D341Med (cell line): Measurements from ENCODE around the gene PTCHD1.

Source experiments
- DNase-seq: peaks from one replicate; pipeline ENCODE4 v3.0.0; 2012; ENCODE audit warnings: low spot score

Gene PTCHD1

GRCh38 chrX:23356189-23356588 is 21.5 kb downstream of the PTCHD1 start:
- no peak for DNase-seq

- DNase-seq = no peak
Measured at GRCh38 chrX:23364416-23364815, 29.8 kb downstream of the PTCHD1 start.

DNA sequence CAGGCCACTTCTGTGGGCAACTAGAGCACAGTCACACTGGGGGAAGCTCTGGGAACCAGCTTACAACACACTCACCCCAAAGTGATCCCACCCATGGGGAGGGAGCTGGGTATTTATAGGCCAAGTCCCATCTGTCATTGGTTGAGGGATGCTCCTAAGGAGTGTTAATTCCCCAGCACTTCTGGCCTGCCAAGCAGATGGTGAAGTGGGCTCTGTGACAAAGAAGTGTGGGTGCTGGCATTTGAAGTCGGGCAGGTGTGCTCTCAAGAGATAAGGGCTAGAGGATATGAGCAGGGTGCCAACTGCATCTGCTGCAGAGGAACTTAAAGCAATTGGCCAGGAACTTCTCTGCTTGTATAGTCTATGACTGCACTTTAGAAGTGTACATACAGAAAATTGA is 30.9 kb downstream of the PTCHD1 start:
- peak; percentile 40 for DNase-seq

DNA sequence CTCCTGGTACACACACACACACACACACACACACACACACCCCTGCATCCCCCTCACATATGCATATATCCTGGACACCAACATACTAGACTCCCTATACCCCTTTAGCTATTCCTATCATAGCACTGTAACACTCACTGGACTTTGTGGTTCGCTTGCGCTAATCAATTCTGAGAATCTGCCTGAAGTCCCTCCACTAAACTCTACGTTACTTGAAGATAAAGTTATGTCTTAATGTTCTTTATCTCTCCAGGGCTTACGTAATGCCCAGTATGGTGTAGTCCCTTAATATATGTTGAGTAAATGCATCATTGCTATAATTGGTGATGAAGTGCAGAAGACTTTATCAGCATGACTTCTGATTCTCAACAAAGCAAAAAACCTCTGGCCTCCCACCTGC is 32.3 kb downstream of the PTCHD1 start:
- DNase-seq = no peak

DNA sequence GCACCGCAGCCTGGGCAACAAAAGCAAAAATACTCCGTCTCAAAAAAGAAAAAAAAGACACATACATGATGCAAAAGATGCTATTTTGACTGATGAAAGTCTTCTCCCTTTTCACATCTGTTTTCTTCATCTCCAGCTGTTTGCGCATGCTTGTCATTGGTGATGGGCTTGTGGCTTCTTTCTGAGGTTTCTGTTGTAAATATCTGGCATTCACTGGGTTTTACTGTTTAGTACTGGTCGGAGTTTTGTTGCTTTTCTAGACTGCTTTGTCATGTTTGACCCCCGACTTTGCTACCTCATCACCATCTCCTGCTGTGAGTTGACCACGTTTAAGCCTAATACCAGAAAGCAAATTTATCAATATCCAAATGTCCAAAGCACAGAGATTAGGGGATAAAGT is 34.4 kb downstream of the PTCHD1 start:
- DNase-seq = no peak

- no peak for DNase-seq
Measured at GRCh38 chrX:23372220-23372902, 37.7 kb downstream of the PTCHD1 start.

DNA sequence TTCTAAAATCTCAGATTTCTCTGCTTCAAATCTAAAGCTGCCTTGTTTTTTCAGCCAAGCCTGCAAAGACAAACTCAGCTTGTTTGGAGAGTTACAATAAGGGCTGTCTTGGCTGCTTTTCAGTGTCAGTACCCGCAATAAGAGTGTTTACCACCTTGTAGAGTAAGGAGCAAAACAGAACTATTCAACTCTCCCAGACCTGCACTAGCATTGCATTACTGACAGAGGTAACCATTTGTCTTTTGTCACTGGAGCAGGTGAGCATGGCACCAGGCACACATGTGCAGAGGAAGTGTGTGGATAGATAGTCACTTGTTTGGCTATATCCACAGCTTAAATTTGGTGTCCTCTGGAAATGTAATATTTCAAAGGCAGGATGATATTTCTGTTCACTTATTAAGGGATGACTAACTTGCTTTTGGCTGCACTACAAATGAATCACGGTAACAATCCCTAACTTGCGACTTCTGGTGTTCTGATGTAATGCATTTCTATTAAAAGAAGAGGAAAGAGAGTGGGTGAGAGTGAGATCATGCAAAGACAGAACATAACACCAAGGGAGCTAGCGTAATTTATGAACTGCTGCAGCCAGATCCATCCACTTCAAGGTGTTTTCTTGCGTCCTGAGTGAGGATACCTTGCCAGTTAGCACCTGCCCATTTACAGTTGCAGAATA is 38.6 kb downstream of the PTCHD1 start:
- DNase-seq = no peak

GRCh38 chrX:23374291-23374690 is 39.6 kb downstream of the PTCHD1 start:
- peak; percentile 14 for DNase-seq

DNA sequence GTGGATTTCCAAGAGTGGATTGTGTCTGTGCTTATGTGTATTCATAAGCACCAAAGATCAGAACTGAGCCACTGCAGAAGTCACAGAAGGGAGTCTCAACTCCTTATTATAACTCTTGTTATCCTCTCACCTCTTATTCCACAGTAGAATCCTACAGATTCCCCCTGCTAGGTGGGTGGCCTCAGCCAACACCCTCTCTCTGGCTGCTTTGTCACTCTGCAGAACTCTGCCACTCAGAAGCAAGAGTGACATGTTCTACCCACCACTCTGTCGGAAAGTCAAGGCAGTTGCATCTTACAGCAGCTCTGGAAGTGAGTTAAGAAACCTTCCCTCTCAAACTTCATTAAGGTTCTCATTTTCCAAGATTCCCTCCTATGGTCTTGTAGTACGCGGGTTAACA is 41.9 kb downstream of the PTCHD1 start:
- no peak for DNase-seq

- no peak for DNase-seq
Measured at GRCh38 chrX:23380581-23380980, 45.9 kb downstream of the PTCHD1 start.

- no peak for DNase-seq
Measured at GRCh38 chrX:23381099-23382087, 46.7 kb downstream of the PTCHD1 start.

DNA sequence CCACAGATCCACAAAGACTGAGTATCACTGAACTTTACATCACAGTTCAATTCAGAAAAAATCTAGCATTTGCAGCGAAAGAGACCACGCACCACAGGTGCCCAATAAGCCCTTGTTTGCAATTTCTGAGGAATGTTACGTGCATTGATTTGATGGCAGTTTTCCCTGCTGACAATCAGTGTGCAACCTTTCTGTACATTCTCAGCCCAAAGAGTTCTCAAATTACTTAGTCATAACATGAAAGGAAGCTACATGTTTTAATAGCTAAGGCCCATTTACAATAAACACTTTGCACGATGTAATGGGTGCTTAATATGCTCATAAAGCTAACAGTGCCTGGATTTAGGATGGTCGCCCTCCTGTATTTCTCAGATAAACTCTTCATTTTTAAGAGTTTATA is 47.9 kb downstream of the PTCHD1 start:
- DNase-seq = no peak

DNA sequence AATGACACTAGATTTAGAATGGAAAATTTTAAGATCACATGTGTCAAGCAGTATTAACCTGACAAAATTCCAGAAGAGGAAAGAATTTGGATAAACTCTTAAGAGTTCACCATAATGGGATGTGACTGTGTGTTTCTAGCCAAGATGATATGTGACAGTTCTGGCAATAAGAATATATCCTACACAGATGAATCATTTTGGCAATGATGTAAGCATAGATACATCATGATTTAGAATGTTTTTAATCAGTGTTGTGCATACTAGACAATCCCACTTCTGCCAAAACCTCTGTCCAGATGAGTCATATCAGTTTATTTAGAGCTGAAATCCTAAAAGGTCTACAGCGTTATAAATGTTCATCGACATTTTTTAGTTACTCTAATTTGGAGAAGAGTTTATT is 48.8 kb downstream of the PTCHD1 start:
- DNase-seq = no peak

- DNase-seq = no peak
Measured at GRCh38 chrX:23385242-23385641, 50.6 kb downstream of the PTCHD1 start.

GRCh38 chrX:23386260-23386659 is 51.6 kb downstream of the PTCHD1 start:
- DNase-seq = no peak

GRCh38 chrX:23386726-23387125 is 52.1 kb downstream of the PTCHD1 start:
- DNase-seq = no peak

DNA sequence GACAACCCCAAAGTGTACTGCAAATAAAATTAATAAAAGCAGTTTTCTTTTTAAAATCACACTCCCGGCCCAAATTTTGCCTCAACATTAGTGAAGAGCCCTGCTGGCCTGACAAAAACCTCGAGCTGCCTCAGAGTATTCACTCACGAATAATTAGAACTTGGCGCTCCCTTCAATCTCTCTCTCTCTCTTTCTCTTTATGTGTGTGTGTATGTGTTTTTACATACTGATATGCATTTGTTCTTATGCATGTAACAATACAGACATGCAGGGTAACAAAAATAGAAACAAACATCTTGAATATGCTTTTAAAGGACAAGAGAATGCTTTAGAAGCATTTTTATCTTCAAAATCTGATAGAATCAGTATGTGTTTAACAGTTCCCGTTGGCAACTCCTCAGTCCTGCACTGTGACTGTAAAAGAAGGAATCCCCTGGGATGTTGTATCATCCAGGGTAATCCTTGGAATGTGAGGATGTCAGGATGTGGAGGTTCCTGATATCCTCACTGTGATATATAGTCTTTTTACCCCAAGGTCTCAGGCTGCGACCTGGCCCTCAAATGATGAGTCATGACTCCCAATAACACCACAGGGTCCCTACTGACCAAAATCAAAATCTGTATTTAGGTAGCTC is 53.0 kb downstream of the PTCHD1 start:
- no peak for DNase-seq

- no peak for DNase-seq
Measured at GRCh38 chrX:23389196-23389792, 54.6 kb downstream of the PTCHD1 start.

DNA sequence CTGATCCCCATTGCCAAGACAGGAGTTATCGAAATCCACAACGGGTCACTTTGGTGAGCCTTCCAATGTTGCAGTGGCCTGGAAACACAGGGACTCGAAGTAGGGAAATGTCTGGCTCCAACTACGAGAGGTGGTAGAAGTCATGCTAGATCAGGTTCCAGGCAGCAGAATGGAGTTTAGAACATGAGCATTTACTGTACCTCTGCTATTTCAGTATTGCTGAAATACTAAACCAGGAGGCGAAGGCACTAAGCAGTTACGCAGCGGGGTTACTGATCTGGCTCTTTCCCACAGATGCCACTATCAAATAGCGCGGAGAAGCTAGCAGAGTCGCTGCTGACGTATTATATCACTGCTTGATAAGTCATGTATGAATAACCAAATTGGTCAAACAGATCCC is 56.3 kb downstream of the PTCHD1 start:
- no peak for DNase-seq

DNA sequence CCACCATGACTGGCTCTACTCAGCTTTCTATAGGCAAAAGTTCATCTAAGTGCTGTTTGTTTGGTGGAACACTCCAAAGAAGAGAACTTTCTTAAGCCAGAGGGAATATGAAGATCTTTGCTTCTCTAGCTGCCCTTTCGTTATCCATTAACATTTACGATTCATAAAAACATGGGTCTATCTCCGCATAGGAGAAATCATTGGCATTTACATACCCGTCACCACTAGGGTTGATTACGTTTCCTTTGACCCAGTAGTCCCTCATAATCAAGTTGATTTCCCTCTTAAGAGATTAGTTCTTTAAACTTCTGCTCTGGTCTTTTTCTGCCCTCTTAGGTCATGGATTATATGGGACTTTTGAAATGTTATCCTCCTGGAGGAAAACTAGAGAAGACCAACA is 57.5 kb downstream of the PTCHD1 start:
- no peak for DNase-seq

DNA sequence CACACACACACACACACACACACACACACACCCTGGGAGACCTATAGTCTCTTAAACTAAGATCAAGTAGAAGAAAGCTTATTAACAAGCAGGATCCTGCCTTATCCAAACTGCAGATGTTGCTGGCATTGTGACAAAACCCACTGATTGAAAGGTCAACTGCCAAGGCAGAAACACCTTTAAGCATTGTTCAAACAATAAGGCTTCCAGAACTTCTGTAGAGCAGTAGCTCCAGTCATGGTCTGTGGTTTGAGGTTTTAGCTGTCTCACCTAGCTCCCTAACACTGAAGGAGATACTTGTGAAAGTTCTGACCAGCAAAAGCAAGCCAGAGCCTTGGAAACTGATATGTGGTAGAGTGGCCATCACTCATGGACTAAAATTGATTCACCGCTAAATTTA is 59.8 kb downstream of the PTCHD1 start:
- DNase-seq = no peak

- DNase-seq = no peak
Measured at GRCh38 chrX:23396263-23396662, 61.6 kb downstream of the PTCHD1 start.
